Mesothelial cell of epicardium (in vitro differentiated cells): ENCODE measurements around the gene ZNF148. TPM values are rescaled to one million over a fixed set of nuclear protein-coding genes. Genes with fewer than 3 reads are reported as not detected.
A peak's percentile ranks its signal among the peaks of the same experiment; 100 is the strongest.

Source experiments
- DNase-seq, 2 experiments: peaks; one replicate each; pipeline ENCODE4 v3.0.0; 2021; ENCODE audit warnings: low spot score in 2 of 2; ENCODE audit not compliant: unreplicated experiment in 2 of 2
- H3K27ac Mint-ChIP-seq: 2 replicates; pipeline ENCODE4 v1.8.0; 2021; ENCODE audit warnings: mixed read lengths
- H3K27me3 Mint-ChIP-seq: 2 replicates; pipeline ENCODE4 v1.8.0; 2021; ENCODE audit warnings: low read depth, mixed read lengths
- H3K36me3 Mint-ChIP-seq: 2 replicates; pipeline ENCODE4 v1.8.0; 2021; ENCODE audit warnings: mixed read lengths
- H3K4me1 Mint-ChIP-seq: 2 replicates; pipeline ENCODE4 v1.8.0; 2021; ENCODE audit warnings: mixed read lengths
- H3K4me3 Mint-ChIP-seq: 2 replicates; pipeline ENCODE4 v1.8.0; 2021; ENCODE audit warnings: mild to moderate bottlenecking, moderate library complexity, mixed read lengths
- H3K9me3 Mint-ChIP-seq: 2 replicates; pipeline ENCODE4 v1.8.0; 2021; ENCODE audit warnings: mixed read lengths
- CTCF ChIP-seq: fragments of 200-600 bp; sonication (generic); IDR thresholded peaks from one replicate; pipeline ENCODE4 v1.5.0; 2021; ENCODE audit warnings: antibody characterized with exemption; ENCODE audit not compliant: unreplicated experiment
- total RNA-seq: library from RNA; stranded (reverse); gene quantifications from 3 replicates; pipeline ENCODE4 v1.2.1, GENCODE V29; 2021

The ZNF148 gene
- total RNA-seq, result 52.1 to 54.3 TPM (median 53.6 TPM) in 3 replicates

GRCh38 chr3:125374996-125375941, at the start of gene ZNF148:
Gene ZNF148 (minus strand): TSS chr3:125375325. CDS start chr3:125313640, 61,685 bp downstream.
- no peaks in the 10 kb centered on the region for H3K9me3 Mint-ChIP-seq
- no peak for TF ChIP-seq CTCF
- peaks cover 8% of the 10 kb centered on the region for H3K36me3 Mint-ChIP-seq
- DNase-seq, result peak; percentile 83 to 90
- H3K27me3 Mint-ChIP-seq, result no peaks in the 10 kb centered on the region
- peak within 1 kb of the TSS; percentile 96 for H3K27ac Mint-ChIP-seq
- H3K4me3 Mint-ChIP-seq, result peak within 1 kb of the TSS; percentile 94
- peaks cover 28% of the 10 kb centered on the region for H3K4me1 Mint-ChIP-seq

- H3K27ac Mint-ChIP-seq, result no peak overlapping the region
- no peaks in the 10 kb centered on the region for H3K9me3 Mint-ChIP-seq
- H3K4me1 Mint-ChIP-seq, result no peaks in the 10 kb centered on the region
- TF ChIP-seq CTCF, result no peak
- H3K27me3 Mint-ChIP-seq, result peaks cover 11% of the 10 kb centered on the region
- H3K36me3 Mint-ChIP-seq, result no peaks in the 10 kb centered on the region
- DNase-seq, result no peak
- H3K4me3 Mint-ChIP-seq, result no peak overlapping the region
Observed at GRCh38 chr3:125418306-125418705, 43.2 kb upstream of the ZNF148 start.

GRCh38 chr3:125416235-125416634, 41.1 kb upstream of the ZNF148 start:
- H3K27me3 Mint-ChIP-seq, result peaks cover 29% of the 10 kb centered on the region

GRCh38 chr3:125414669-125415068, 39.5 kb upstream of the ZNF148 start:
- Mint-ChIP-seq H3K4me1 (no peaks in the 10 kb centered on the region), H3K9me3 (no peaks in the 10 kb centered on the region), H3K36me3 (no peaks in the 10 kb centered on the region), H3K27ac (no peak overlapping the region), H3K4me3 (no peak overlapping the region), H3K27me3 (peaks cover 37% of the 10 kb centered on the region)
- no peak for TF ChIP-seq CTCF
- no peak for DNase-seq

More at GRCh38 chr3:125416235-125416634, 41.1 kb upstream of the ZNF148 start:
- DNase-seq, result no peak
- TF ChIP-seq CTCF, result no peak
- H3K9me3 Mint-ChIP-seq, result no peaks in the 10 kb centered on the region
- no peak overlapping the region for H3K27ac Mint-ChIP-seq
- no peaks in the 10 kb centered on the region for H3K4me1 Mint-ChIP-seq
- no peaks in the 10 kb centered on the region for H3K36me3 Mint-ChIP-seq
- no peak overlapping the region for H3K4me3 Mint-ChIP-seq

GRCh38 chr3:125410922-125411321, 35.8 kb upstream of the ZNF148 start:
- no peaks in the 10 kb centered on the region for H3K4me1 Mint-ChIP-seq
- no peak for DNase-seq
- no peak overlapping the region for H3K27ac Mint-ChIP-seq
- H3K36me3 Mint-ChIP-seq, result no peaks in the 10 kb centered on the region
- no peak for TF ChIP-seq CTCF
- peaks cover 4% of the 10 kb centered on the region for H3K9me3 Mint-ChIP-seq
- no peak overlapping the region for H3K4me3 Mint-ChIP-seq
- H3K27me3 Mint-ChIP-seq, result peaks cover 46% of the 10 kb centered on the region
